GM19372 (cell line): ENCODE data around the gene CDHR2.
"Not testable (repeated sequence)": the region's sequence is repeated elsewhere in the genome, so short reads cannot be mapped to it uniquely, and the experiment has no call there.

Experiments used
- ATAC-seq: cut with Tn5 transposase; IDR thresholded peaks from one replicate; pipeline ENCODE4 v1.9.1; 2021; ENCODE audit warnings: mild to moderate bottlenecking, low read depth, moderate library complexity; ENCODE audit not compliant: unreplicated experiment

Gene CDHR2

GRCh38 chr5:176590035-176590717, 41.0 kb downstream of the CDHR2 start:
- no peak for ATAC-seq

- ATAC-seq = not testable (repeated sequence)
These were observed 42.5 kb downstream of the CDHR2 start for GRCh38 chr5:176591667-176592066.

- ATAC-seq = no peak
These were observed 43.4 kb downstream of the CDHR2 start for GRCh38 chr5:176592573-176592972.

DNA sequence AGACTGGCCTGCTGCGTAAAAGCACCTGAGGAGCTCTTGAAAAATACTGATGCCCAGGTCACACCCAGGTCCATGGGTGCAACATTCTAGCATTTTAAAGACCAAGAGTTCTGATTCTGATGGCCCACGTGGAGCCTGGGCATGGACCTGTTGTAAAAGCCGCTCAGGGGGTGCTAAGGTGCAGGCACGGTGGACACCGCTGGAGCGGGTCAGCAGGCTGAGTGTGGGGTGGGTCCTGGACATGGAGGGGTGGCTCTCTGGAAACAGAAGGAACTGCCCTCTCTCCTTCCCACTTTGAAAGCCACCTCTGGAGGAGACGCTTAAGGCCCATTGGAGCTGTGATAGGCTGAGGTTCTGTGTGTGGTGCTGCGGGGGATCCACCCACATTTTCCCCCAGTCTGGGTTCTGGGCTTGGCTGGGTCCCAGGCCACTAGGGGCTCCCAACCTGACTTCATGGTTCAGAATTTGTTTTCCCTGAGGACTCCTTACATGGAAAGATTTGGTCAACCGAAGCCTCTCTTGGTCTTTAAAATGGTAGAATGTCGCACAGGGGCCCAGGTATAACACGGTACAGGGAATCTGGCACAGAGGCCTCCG, 44.2 kb downstream of the CDHR2 start:
- no peak for ATAC-seq

DNA sequence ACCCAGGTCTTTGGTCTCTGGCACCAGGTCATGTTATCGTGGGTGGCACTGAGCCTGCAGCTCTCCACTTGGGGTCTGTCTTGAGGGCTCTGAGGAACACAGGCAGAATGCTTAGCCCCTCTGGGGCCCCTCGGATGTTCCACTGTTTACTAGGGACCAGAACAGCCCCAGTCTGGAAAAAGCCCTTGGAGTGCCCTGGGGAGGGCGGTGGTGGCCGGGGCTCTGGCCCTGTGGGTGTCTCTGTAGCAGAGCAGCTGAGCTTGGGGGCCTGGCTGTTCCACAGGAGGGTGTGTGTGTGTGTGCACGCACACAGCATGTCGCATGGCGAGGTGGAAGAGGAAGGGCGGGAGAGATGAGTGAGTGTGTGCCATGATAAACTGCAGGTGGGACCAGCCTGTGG, 45.4 kb downstream of the CDHR2 start:
- no peak for ATAC-seq

DNA sequence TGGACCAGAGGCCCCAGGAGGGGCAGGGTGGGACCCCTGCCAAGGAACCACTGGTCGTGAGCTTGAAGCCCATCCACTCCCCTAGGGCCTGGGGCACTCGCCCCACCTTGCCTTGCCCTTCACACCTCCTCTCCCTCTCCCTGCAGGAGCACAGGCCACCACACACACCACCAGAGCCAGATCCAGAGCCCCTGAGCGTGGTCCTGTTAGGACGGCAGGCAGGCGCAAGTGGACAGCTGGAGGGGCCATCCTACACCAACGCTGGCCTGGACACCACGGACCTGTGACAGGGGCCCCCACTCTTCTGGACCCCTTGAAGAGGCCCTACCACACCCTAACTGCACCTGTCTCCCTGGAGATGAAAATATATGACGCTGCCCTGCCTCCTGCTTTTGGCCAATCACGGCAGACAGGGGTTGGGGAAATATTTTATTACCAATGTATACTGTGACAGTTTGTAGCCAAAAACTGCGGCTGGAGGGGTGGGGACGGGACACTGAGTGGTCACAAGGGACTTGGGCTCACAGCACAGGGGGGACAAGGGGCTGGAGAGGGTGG, 46.3 kb downstream of the CDHR2 start:
- ATAC-seq = no peak

DNA sequence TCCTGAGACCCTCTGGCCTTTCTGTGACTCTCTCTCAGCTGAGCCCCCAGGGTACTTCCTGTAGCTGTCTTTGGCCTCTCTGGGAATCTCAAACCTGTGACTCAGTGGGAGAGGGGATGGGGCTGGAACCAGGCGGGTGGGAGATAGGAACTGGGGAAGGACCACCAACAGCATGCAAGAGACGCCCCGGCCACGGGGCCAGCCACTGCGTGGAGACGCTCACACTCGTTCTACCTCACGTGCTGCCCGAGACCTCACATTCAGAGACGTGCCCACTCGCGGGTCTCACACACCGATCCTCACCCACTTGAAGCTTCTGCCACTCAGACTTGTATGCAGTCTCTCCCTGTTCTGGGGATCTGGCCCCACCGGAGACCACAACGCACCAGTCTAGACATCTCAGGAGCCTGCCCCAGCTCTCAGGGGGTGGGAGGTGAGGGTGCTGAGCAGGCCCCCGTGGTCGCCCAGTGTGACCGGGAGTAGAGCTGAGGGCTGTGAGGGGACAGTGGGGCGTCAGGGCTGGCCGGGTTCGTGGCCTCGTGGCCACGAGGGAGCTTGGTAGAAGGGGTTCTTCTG, 47.0 kb downstream of the CDHR2 start:
- ATAC-seq = no peak

GRCh38 chr5:176596689-176597416, 47.7 kb downstream of the CDHR2 start:
- no peak for ATAC-seq

DNA sequence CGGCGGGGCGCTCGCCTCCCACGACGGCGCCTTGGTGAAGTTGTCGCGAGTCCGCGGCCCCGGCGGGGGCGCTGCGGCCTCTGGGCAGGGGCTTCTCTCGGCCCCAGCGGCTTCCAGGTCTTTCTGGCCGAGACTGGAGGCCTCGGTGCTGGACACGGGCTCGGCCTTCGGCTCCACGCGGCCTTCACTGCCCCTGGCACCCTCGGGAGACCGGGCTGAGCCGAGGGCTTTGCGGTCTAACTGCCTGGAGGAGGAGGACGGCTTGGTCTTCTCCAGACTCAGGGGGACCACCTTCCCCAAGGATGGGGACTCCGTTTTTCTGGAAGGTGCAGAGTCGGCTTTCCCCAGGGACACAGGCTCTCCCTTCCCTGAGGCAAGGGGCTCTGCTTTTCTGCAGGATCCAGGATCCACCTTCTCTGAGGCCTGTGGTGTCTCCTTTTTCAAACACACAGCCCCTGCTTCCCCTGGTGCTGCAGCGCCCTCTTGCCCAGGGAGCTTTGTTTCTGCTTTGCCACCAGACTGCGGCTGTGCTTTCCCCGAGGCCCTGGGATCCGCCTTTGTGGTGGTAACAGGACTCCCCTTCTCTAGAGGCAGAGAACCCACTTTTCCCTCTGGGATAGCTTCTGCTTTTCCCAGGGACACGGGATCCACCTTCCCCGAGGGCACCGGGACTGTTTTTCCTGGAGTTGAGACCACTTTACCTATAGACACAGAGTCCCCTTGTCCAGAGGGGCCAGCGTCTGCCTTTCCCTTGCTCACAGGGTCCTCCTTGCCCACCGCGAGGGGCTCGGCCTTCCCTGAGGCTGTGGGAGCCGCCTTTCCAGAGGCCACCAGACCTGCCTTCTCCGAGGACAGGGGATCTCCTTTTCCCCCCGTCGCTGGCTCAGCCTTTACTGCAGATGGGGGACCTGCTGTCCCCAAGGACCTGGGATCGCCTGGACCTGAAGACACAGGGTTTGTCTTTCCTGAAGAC, 48.6 kb downstream of the CDHR2 start:
- ATAC-seq = no peak

DNA sequence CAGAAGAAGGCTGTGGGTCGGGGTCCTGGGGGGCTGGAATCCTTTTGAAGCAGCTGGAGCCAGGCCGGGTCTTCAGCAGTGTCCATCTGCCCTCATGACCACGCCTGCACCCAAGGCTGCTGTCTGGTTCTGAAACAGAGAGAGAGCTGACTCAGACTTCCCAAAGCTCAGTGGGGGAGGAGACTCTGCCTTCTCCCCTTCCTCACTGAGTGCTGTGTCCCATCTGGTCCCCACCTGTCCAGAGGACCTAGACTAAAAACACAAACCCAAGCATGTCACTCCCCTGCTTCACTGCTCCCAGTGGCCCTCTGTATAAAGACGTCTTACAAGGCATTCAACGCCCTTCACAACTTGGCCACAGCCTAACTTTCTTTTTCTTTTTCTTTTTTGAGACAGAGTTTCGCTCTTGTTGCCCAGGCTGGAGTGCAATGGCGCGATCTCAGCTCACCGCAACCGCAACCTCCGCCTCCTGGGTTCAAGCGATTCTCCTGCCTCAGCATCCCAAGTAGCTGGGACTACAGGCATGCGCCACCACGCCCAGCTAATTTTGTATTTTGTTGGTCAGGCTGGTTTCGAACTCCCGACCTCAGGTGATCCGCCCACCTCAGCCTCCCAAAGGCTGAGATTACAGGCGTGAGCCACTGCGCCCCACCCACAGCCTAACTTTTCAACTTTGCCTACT, 50.7 kb downstream of the CDHR2 start:
- ATAC-seq = not testable (repeated sequence)

DNA sequence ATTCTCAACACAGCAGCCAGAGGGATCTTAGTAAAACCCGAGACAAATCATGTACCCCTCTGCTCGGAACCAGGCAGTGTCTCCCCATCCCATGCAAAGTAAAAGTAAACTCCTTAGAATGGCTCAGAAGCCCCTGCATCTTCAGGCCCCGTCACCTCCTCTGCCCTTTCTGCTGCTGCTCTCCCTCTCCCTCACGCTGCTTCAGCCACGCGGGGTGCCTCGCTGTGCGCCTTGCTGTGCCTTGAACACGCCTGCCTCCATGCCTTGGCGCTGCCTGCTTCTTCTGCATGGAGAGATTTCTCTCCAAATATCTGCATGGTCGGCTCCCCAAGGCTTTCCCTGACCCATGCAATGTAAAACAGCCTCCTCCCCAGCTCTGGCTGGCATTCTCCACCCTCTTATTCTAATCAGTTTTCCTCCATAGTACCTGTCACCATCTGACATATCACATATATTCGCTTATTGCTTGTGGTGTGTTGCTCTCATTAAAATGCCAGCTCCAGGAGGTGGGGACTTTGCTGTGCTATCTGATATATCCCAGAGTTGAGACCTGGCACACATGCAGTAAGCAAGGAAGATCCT, 52.9 kb downstream of the CDHR2 start:
- no peak for ATAC-seq

DNA sequence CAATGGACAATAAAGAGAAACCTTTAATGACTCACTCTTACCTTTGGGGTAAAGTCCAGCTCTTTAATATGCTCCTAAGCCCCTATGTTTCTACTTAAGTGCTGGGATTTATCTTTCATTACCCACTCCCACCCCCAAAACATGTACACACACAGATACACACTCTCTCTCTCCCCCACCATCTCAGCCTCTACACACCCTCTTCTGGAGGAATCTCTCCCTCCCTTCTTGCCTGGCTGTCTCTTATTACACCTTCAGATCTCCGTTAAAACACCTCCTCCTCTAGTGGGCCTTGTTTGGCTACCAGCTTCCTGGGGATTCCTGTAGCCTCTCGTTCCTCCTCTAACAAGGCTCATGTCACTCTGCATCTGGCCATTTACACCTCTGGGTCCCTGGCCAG, 53.9 kb downstream of the CDHR2 start:
- ATAC-seq = no peak

- no peak for ATAC-seq
These were observed 56.9 kb downstream of the CDHR2 start for GRCh38 chr5:176606032-176606431.

DNA sequence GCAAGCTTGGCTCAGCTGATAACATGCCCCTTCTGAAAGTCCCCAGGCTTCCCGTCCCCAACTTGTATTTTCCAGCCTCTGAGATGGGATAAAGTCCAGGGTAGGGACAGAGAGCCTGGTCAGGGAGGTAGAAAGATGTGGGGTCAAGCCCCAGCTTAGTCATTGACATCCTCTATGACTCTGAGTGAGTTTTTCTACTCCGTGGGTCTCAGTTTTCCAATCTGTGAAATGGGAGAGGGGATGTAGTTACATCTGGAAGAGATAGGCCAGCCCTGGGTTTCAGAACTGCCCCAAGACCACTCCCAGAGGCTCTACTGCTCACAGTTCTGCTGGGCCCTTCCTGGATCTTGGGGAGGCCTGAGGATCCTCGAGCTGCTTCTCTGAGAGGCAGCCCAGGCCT, 57.7 kb downstream of the CDHR2 start:
- no peak for ATAC-seq

GRCh38 chr5:176608142-176608705, 59.1 kb downstream of the CDHR2 start:
- ATAC-seq = no peak

DNA sequence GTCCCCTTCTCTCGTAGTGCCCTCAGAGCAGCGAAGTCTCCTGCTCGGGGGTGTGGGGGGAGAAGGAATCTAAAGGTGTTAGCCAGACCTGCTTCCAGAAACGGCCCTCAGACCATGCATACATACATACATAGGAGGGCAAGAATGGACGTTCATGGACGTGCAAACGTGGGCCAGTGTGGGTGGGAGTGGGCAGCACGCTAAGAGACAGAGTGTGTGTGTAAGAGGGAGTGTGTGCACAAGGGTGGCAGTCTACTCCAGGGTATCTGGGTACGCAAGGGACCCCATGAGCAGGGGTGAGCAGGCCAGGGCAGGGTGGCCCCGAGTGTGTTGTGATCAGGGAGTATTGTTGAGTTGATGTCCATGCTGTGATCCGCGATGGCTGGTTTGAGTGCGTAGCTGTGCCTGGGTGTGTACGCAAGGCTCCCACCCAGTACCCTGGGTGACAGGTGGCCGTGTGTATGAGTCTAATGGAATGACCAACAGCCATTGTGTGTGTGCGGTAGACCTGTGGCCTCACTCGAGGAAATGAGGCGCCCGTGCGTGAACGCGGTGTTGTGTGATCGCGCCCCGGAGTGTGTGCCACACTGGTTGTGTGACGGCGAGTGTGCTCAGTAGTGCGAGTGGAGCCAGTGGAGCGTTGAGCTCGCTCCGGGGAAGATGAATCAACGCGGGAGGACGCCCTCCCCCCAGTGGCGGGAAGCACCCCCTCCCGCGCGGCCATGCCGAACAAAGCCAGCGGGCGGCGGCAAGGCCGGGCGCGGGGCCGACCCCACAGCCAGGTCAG, 60.0 kb downstream of the CDHR2 start:
- ATAC-seq = peak; percentile 28

GRCh38 chr5:176609724-176610434, 60.7 kb downstream of the CDHR2 start, which contains the start of gene GPRIN1:
TSS of gene GPRIN1 (minus strand) at chr5:176610156. CDS start at chr5:176599834, 10,322 bp downstream.
- ATAC-seq = peak; percentile 81
